AG09319 (cell line): Measurements from ENCODE around the gene DUSP10.

Source experiments
- DNase-seq: peaks from one replicate; pipeline ENCODE4 v3.0.0-alpha.2; 2010; ENCODE audit warnings: low read depth; ENCODE audit errors: extremely low read depth
- CTCF ChIP-seq: IDR thresholded peaks from 2 replicates; pipeline ENCODE4 v1.5.1; 2011; ENCODE audit warnings: low read depth, mild to moderate bottlenecking, inconsistent platforms, low read length, moderate library complexity

The DUSP10 gene

GRCh38 chr1:221706191-221706590 lies 35.7 kb downstream of the DUSP10 start:
- TF ChIP-seq CTCF: no peak
- no peak for DNase-seq

- no peak for TF ChIP-seq CTCF
- peak; percentile 28 for DNase-seq
These were observed 37.6 kb downstream of the DUSP10 start for GRCh38 chr1:221704306-221704705.

- DNase-seq: no peak
- TF ChIP-seq CTCF: no peak
These were observed 40.2 kb downstream of the DUSP10 start for GRCh38 chr1:221701570-221702186.

GRCh38 chr1:221700948-221701347 lies 40.9 kb downstream of the DUSP10 start:
- no peak for DNase-seq
- TF ChIP-seq CTCF: no peak

GRCh38 chr1:221700536-221700935 lies 41.4 kb downstream of the DUSP10 start:
- TF ChIP-seq CTCF: no peak

GRCh38 chr1:221699978-221700519 lies 41.8 kb downstream of the DUSP10 start:
- no peak for DNase-seq
- TF ChIP-seq CTCF: no peak

More at GRCh38 chr1:221700536-221700935, 41.4 kb downstream of the DUSP10 start:
- no peak for DNase-seq

GRCh38 chr1:221699577-221699976 lies 42.3 kb downstream of the DUSP10 start:
- DNase-seq: peak; percentile 56

More at GRCh38 chr1:221699577-221699976, 42.3 kb downstream of the DUSP10 start:
- no peak for TF ChIP-seq CTCF
